RWPE2 (cell line): ENCODE results near the gene ARHGAP19.
"Not testable (repeated sequence)": the region's sequence is repeated elsewhere in the genome, so short reads cannot be mapped to it uniquely, and the experiment has no call there.

ENCODE experiments used
- ATAC-seq: fragments of 200-7000 bp; cut with Tn5 transposase; 3 replicates; pipeline ENCODE4 v1.9.1; 2021; ENCODE audit warnings: low read depth
- DNase-seq: peaks from one replicate; pipeline ENCODE4 v3.0.0-alpha.2; 2020; ENCODE audit warnings: low spot score
- H3K27ac ChIP-seq: fragments of 450-650 bp; 2 replicates; pipeline ENCODE4 v1.5.1; 2017; ENCODE audit warnings: mild to moderate bottlenecking; ENCODE audit not compliant: poor library complexity, severe bottlenecking
- H3K27me3 ChIP-seq: fragments of 250-450 bp; sonication (Bioruptor Pico); 2 replicates; pipeline ENCODE4 v1.5.1; 2021; ENCODE audit warnings: mild to moderate bottlenecking, moderate library complexity; ENCODE audit not compliant: insufficient read depth, poor library complexity, severe bottlenecking
- H3K36me3 ChIP-seq: fragments of 250-450 bp; sonication (Bioruptor Pico); 2 replicates; pipeline ENCODE4 v1.5.1; 2020; ENCODE audit warnings: low read depth, mild to moderate bottlenecking, moderate library complexity
- H3K4me1 ChIP-seq: fragments of 250-450 bp; sonication (Bioruptor Pico); 2 replicates; pipeline ENCODE4 v1.5.1; 2021; ENCODE audit warnings: mild to moderate bottlenecking, moderate library complexity; ENCODE audit not compliant: insufficient read depth, poor library complexity, severe bottlenecking
- H3K4me3 ChIP-seq: fragments of 250-450 bp; sonication (Bioruptor Pico); 2 replicates; pipeline ENCODE4 v1.5.1; 2021; ENCODE audit warnings: mild to moderate bottlenecking, moderate library complexity; ENCODE audit not compliant: severe bottlenecking
- H3K9me3 ChIP-seq: fragments of 250-450 bp; sonication (Bioruptor Pico); 2 replicates; pipeline ENCODE4 v1.5.1; 2021; ENCODE audit warnings: mild to moderate bottlenecking, moderate library complexity; ENCODE audit not compliant: severe bottlenecking
- CTCF ChIP-seq: fragments of 450-650 bp; IDR thresholded peaks from one replicate; pipeline ENCODE4 v1.5.1; 2017; ENCODE audit warnings: mild to moderate bottlenecking, moderate library complexity; ENCODE audit not compliant: poor library complexity, severe bottlenecking

The ARHGAP19 gene

GRCh38 chr10:97300980-97301379, 8.5 kb upstream of the ARHGAP19 start:
- H3K4me1 ChIP-seq, result no peaks in the 10 kb centered on the region
- DNase-seq (no peak), ATAC-seq (no peak)
- TF ChIP-seq CTCF, result no peak
- H3K36me3 ChIP-seq, result no peaks in the 10 kb centered on the region
- H3K4me3 ChIP-seq, result no peak overlapping the region
- no peaks in the 10 kb centered on the region for H3K9me3 ChIP-seq
- no peak overlapping the region for H3K27ac ChIP-seq
- no peaks in the 10 kb centered on the region for H3K27me3 ChIP-seq

- H3K9me3 ChIP-seq, result no peaks in the 10 kb centered on the region
- no peaks in the 10 kb centered on the region for H3K36me3 ChIP-seq
- DNase-seq (no peak), ATAC-seq (no peak)
- no peak for TF ChIP-seq CTCF
- no peaks in the 10 kb centered on the region for H3K27me3 ChIP-seq
- H3K4me3 ChIP-seq, result no peak overlapping the region
- H3K4me1 ChIP-seq, result no peaks in the 10 kb centered on the region
- no peak overlapping the region for H3K27ac ChIP-seq
Observed at GRCh38 chr10:97298223-97298571, 5.8 kb upstream of the ARHGAP19 start.

- no peaks in the 10 kb centered on the region for H3K4me1 ChIP-seq
- no peak for DNase-seq
- H3K36me3 ChIP-seq, result no peaks in the 10 kb centered on the region
- no peak for ATAC-seq
- no peaks in the 10 kb centered on the region for H3K9me3 ChIP-seq
- TF ChIP-seq CTCF, result no peak
- no peaks in the 10 kb centered on the region for H3K27me3 ChIP-seq
- no peak overlapping the region for H3K27ac ChIP-seq
- no peak overlapping the region for H3K4me3 ChIP-seq
Observed at GRCh38 chr10:97297556-97298222, 5.3 kb upstream of the ARHGAP19 start.

GRCh38 chr10:97292862-97293198, 393 bp upstream of the ARHGAP19 start:
- Histone ChIP-seq H3K4me1 (no peaks in the 10 kb centered on the region), H3K9me3 (no peaks in the 10 kb centered on the region), H3K27ac (peak overlapping the region; percentile 87), H3K36me3 (peaks cover 4% of the 10 kb centered on the region), H3K27me3 (no peaks in the 10 kb centered on the region), H3K4me3 (peak overlapping the region; percentile 11)
- no peak for ATAC-seq
- no peak for DNase-seq
- TF ChIP-seq CTCF, result no peak

- Histone ChIP-seq H3K27ac (peak overlapping the region; percentile 87), H3K4me1 (no peaks in the 10 kb centered on the region), H3K36me3 (peaks cover 10% of the 10 kb centered on the region), H3K27me3 (no peaks in the 10 kb centered on the region), H3K9me3 (no peaks in the 10 kb centered on the region), H3K4me3 (peak overlapping the region; percentile 82)
- DNase-seq, result no peak
- no peak for TF ChIP-seq CTCF
- ATAC-seq, result peak; percentile 1; the same call in 2 of the 3 replicates
Observed at GRCh38 chr10:97291357-97292096, 910 bp downstream of the ARHGAP19 start.

GRCh38 chr10:97290576-97291356, 1.7 kb downstream of the ARHGAP19 start:
- not testable (repeated sequence) for ATAC-seq, DNase-seq, H3K4me3 ChIP-seq, H3K9me3 ChIP-seq, H3K27me3 ChIP-seq, H3K4me1 ChIP-seq
- peak overlapping the region; percentile 87 for H3K27ac ChIP-seq
- H3K36me3 ChIP-seq, result peaks cover 10% of the 10 kb centered on the region
